Spleen (tissue), 7 donors: Measurements from ENCODE around the gene VWCE.

Source experiments
- POLR2A ChIP-seq, 3 donors: fragments of 450-650 bp; IDR thresholded peaks; one replicate each; pipeline ENCODE4 v1.5.1; 2017; ENCODE audit warnings: antibody characterized with exemption in 3 of 3, mild to moderate bottlenecking in 1 of 3
- POLR2AphosphoS5 ChIP-seq, 3 donors: sonication (generic); formaldehyde crosslinking; IDR thresholded peaks; one replicate each; pipeline ENCODE4 v1.5.1; 2017; ENCODE audit warnings: antibody characterized with exemption in 3 of 3
- TF ChIP-seq, protein P1 (sequence below), 11 experiments: fragments of 200-600 bp in 7 of 11; fragments of 450-650 bp in 4 of 11; sonication (generic) in 4 of 11; IDR thresholded peaks in 8 of 11; conservative IDR thresholded peaks in 3 of 11; 1 replicate in 7 of 11; 2 replicates in 4 of 11; pipeline versions ENCODE4 v1.4.0 to v1.8.0; 2016 to 2021; ENCODE audit warnings: antibody characterized with exemption in 11 of 11, inconsistent platforms in 4 of 11, mild to moderate bottlenecking in 1 of 11
- donor health status: DM: no; HTN: no; CAD: no; lungs with moderate emphysema.
- donor health status: DM: no; HTN: no; CAD: no.
- donor health status: DM: no; HTN: no; CAD: no.

DNA sequence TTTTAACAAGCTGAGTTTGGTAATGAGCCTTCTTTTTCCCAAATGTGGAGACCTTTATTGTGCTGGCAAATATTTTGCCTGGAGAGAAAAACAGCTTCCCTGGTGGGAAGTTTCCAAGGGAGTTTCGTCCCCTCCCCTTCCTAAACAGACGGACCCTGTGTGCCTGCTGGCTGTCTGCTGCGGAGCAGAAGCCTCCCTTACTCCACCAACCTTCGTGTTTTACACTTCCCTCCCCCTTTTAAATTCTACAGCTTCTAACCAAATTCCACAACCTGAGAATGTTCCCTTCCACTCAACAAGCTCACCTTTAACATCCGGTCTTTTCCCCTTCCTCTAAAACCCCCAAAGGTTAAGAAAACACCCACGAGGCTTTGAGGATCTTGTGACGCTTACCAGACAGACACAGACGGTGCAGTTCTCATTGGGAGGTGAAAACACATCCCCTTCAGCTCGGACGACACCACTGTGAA lies 17.1 kb downstream of the VWCE start:
- TF ChIP-seq, protein P1, sequence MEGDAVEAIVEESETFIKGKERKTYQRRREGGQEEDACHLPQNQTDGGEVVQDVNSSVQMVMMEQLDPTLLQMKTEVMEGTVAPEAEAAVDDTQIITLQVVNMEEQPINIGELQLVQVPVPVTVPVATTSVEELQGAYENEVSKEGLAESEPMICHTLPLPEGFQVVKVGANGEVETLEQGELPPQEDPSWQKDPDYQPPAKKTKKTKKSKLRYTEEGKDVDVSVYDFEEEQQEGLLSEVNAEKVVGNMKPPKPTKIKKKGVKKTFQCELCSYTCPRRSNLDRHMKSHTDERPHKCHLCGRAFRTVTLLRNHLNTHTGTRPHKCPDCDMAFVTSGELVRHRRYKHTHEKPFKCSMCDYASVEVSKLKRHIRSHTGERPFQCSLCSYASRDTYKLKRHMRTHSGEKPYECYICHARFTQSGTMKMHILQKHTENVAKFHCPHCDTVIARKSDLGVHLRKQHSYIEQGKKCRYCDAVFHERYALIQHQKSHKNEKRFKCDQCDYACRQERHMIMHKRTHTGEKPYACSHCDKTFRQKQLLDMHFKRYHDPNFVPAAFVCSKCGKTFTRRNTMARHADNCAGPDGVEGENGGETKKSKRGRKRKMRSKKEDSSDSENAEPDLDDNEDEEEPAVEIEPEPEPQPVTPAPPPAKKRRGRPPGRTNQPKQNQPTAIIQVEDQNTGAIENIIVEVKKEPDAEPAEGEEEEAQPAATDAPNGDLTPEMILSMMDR (IDR thresholded peaks at IDR 0.05 in 8 of 11, conservative IDR thresholded peaks at IDR 0.05 in 3 of 11) = no peak
- TF ChIP-seq POLR2A (IDR thresholded peaks at IDR 0.05) (no peak), POLR2AphosphoS5 (IDR thresholded peaks at IDR 0.05) (no peak)
